Endothelial cell of umbilical vein (primary cell): Measurements from ENCODE around the gene SLC24A3. TPM values are rescaled to one million over a fixed set of nuclear protein-coding genes. Genes with fewer than 3 reads are reported as not detected.

Experiments
- BruUV-seq: library from RNA; stranded (reverse); fragments of 400-500 nt; replicated peaks from 2 replicates; lab custom pipeline; 2021; lab: Mats Ljungman, UMichigan
- CTCF ChIA-PET: fragments of 300-600, 350-600 bp; sonication (Branson Sonifier 250); formaldehyde crosslinking; loops from one replicate; lab custom pipeline; 2021; ENCODE audit warnings: antibody characterized with exemption, inconsistent platforms; lab: Charles Lee
- POLR2A ChIA-PET: fragments of 300-600, 350-600 bp; sonication (Branson Sonifier 250); formaldehyde crosslinking; loops from one replicate; lab custom pipeline; 2021; ENCODE audit warnings: antibody characterized with exemption, inconsistent platforms; lab: Charles Lee
- DNase-seq: peaks from one replicate; pipeline ENCODE4 v3.0.0-alpha.2; 2011; ENCODE audit warnings: low read depth, low spot score
- FAIRE-seq: peaks from 2 replicates; lab custom pipeline; 2011; peaks lifted over from hg19 to GRCh38; lab: Jason Lieb, UNC
- H2AFZ ChIP-seq: 2 replicates; pipeline ENCODE4 v1.6.0; 2012; ENCODE audit warnings: low read depth, low read length, control low read depth, inconsistent platforms
- H3K27ac ChIP-seq: 2 replicates; pipeline ENCODE4 v1.5.1; 2011; ENCODE audit warnings: low read depth, mild to moderate bottlenecking, control low read depth, low read length, moderate library complexity; ENCODE audit not compliant: insufficient read depth
- H3K27me3 ChIP-seq, 2 experiments: 2 replicates each; pipeline versions ENCODE4 v1.6.0 to v1.6.1; 2011; ENCODE audit warnings: low read length in 2 of 2, mixed read lengths in 1 of 2; ENCODE audit not compliant: control insufficient read depth in 2 of 2, insufficient read depth in 2 of 2
- H3K36me3 ChIP-seq, 2 experiments: 2 replicates in 1 of 2; 3 replicates in 1 of 2; pipeline ENCODE4 v1.5.1; 2011; ENCODE audit warnings: low read length in 2 of 2, mild to moderate bottlenecking in 1 of 2, moderate library complexity in 1 of 2; ENCODE audit not compliant: control insufficient read depth in 2 of 2, insufficient read depth in 2 of 2; ENCODE audit errors: extremely low read depth in 1 of 2
- H3K4me1 ChIP-seq: 3 replicates; pipeline ENCODE4 v1.5.1; 2011; ENCODE audit warnings: mild to moderate bottlenecking, low read length; ENCODE audit not compliant: control insufficient read depth, insufficient read depth; ENCODE audit errors: extremely low read depth
- H3K4me2 ChIP-seq: 2 replicates; pipeline ENCODE4 v1.6.1; 2011; ENCODE audit warnings: low read length, control low read depth, mixed read lengths; ENCODE audit not compliant: insufficient read depth
- H3K4me3 ChIP-seq, 3 experiments: fragments of 200-600 bp in 1 of 3; sonication (generic), shearing (Covaris generic) in 1 of 3; replicated peaks in 1 of 3; 2 replicates each; pipeline ENCODE4 v1.5.1; 2011 to 2016; ENCODE audit warnings: control low read depth in 3 of 3, low read length in 3 of 3, mild to moderate bottlenecking in 2 of 3, inconsistent platforms in 1 of 3, low read depth in 1 of 3, moderate library complexity in 1 of 3; ENCODE audit not compliant: insufficient read depth in 1 of 3
- H3K79me2 ChIP-seq: 2 replicates; pipeline ENCODE4 v1.6.0; 2012; ENCODE audit warnings: low read length, inconsistent platforms; ENCODE audit not compliant: control insufficient read depth, insufficient read depth
- H3K9ac ChIP-seq: replicated peaks from 2 replicates; pipeline ENCODE3; 2011; ENCODE audit warnings: low read length, control low read depth; ENCODE audit not compliant: insufficient read depth; ENCODE audit errors: extremely low read depth
- H3K9me1 ChIP-seq: replicated peaks from 3 replicates; pipeline ENCODE4 v1.6.0; 2011; ENCODE audit warnings: mild to moderate bottlenecking, low read length; ENCODE audit not compliant: control insufficient read depth, insufficient read depth; ENCODE audit errors: extremely low read depth
- H3K9me3 ChIP-seq: replicated peaks from 2 replicates; pipeline ENCODE4 v1.5.1; 2012; ENCODE audit warnings: low read length, inconsistent platforms; ENCODE audit not compliant: control insufficient read depth, insufficient read depth
- H4K20me1 ChIP-seq: replicated peaks from 2 replicates; pipeline ENCODE3; 2011; ENCODE audit warnings: mild to moderate bottlenecking, low read length; ENCODE audit not compliant: control insufficient read depth, insufficient read depth; ENCODE audit errors: extremely low read depth
- EZH2 ChIP-seq: IDR thresholded peaks from 2 replicates; pipeline ENCODE4 v1.6.1; 2012; ENCODE audit warnings: borderline replicate concordance, low read depth, mild to moderate bottlenecking, moderate library complexity, low read length, inconsistent platforms; ENCODE audit not compliant: severe bottlenecking
- FOS ChIP-seq: IDR thresholded peaks from 2 replicates; pipeline ENCODE4 v1.6.1; 2011; ENCODE audit warnings: mild to moderate bottlenecking, low read length, moderate library complexity, borderline replicate concordance; ENCODE audit not compliant: insufficient read depth
- GATA2 ChIP-seq: IDR thresholded peaks from 2 replicates; pipeline ENCODE4 v1.7.0; 2011; ENCODE audit warnings: low read depth, mild to moderate bottlenecking, moderate library complexity, mixed read lengths, low read length; ENCODE audit not compliant: insufficient read length, insufficient read depth
- JUN ChIP-seq: IDR thresholded peaks from 2 replicates; pipeline ENCODE4 v1.6.1; 2011; ENCODE audit warnings: borderline replicate concordance, low read depth; ENCODE audit not compliant: insufficient read length, insufficient read depth
- MYC ChIP-seq: IDR thresholded peaks from one replicate; pipeline ENCODE4 v1.6.1; 2011; ENCODE audit warnings: mild to moderate bottlenecking, low read depth, low read length
- POLR2A ChIP-seq: IDR thresholded peaks from 2 replicates; pipeline ENCODE4 v1.6.1; 2012; ENCODE audit warnings: low read depth, mild to moderate bottlenecking, control low read depth, low read length
- POLR2AphosphoS5 ChIP-seq: IDR thresholded peaks from 2 replicates; pipeline ENCODE4 v1.6.1; 2012; ENCODE audit warnings: low read depth, mild to moderate bottlenecking, control low read depth, low read length, moderate library complexity; ENCODE audit not compliant: insufficient read depth
- dilution Hi-C: fragments of 300-500 bp; cut with MboI; formaldehyde crosslinking; loops from one replicate; pipeline ENCODE4 v1.15.0; 2019; ENCODE audit warnings: low sequenced_read_pairs; ENCODE audit not compliant: extremely low pct_ligation_motif_present
- intact Hi-C: fragments of 100-400 bp; cut with micrococcal nuclease; formaldehyde crosslinking; loops from one replicate; pipeline ENCODE4 v1.10.0; 2022
- polyA plus RNA-seq, 4 experiments: library from polyadenylated mRNA; depleted of rRNA in 3 of 4; stranded (reverse) in 3 of 4; unstranded in 1 of 4; fragments of >200 nt; gene quantifications; 2 replicates each; pipeline versions ENCODE4 v1.2.1 to v1.2.3, GENCODE V29; 2011 to 2012; ENCODE audit warnings: missing spikeins in 1 of 4
- total RNA-seq: library from RNA; stranded (reverse); gene quantifications from 2 replicates; pipeline ENCODE4 v1.2.3, GENCODE V29; 2021
- TF ChIP-seq, protein P1 (sequence below): IDR thresholded peaks from 2 replicates; pipeline ENCODE4 v1.6.1; 2011; ENCODE audit not compliant: insufficient read depth, insufficient read length
- TF ChIP-seq, protein P2 (sequence below), 2 donors: IDR thresholded peaks; 1 replicate in 1 of 2; 2 replicates in 1 of 2; pipeline ENCODE4 v1.5.1; 2011; ENCODE audit warnings: low read length in 2 of 2, mild to moderate bottlenecking in 2 of 2, moderate library complexity in 2 of 2, control low read depth in 1 of 2, inconsistent platforms in 1 of 2, low read depth in 1 of 2; ENCODE audit not compliant: insufficient read depth in 1 of 2; ENCODE audit errors: extremely low read depth in 1 of 2

The SLC24A3 gene
- total and polyA plus RNA-seq, 2 donors (not counting 3 experiments of a cell fraction or from before 2014, with no cell fraction given): not detected

DNA sequence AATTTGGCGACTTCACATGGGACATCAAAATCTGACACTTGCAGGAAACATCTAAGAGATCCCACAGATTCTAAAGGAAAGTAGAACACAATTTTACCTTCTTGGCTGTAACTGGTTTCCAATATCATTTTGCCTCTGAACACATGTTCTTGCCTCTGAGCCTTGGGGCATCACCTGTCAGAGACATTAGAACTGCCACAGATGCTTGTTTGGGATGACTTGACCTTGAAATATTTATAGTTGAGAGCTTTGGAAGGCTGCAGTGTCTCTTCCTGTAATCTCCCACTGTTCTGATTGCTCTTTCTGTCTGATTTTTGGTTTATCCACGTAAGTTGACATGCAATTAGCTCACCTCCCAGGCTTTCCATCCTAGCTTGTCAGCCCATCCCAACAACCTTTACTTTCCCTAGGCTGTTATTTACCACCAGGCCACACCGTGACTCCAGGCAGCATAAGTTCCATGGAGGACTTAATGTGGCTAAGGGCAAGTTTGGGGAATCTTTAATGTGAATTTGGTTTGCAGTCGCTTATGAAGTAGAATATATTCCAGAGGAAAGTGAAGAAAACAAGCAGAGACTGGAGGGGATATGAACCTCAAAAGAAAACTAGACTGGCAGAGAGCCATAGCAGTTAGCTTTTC is 289.2 kb downstream of the SLC24A3 start:
- H3K79me2 ChIP-seq: no peaks in the 10 kb centered on the region
- no peak overlapping the region for H3K4me3 ChIP-seq
- H3K27me3 ChIP-seq: no peaks in the 10 kb centered on the region
- no TSS peak for BruUV-seq
- H3K27ac ChIP-seq: no peak overlapping the region
- intact Hi-C loops (no loop called here), dilution Hi-C loops (no loop called here)
- no peaks in the 10 kb centered on the region for H3K36me3 ChIP-seq
- CTCF ChIA-PET: no interaction called here
- H3K9me1 ChIP-seq: no peaks in the 10 kb centered on the region
- H3K4me2 ChIP-seq: no peak overlapping the region
- no peaks in the 10 kb centered on the region for H4K20me1 ChIP-seq
- H3K9ac ChIP-seq: no peak overlapping the region
- TF ChIP-seq FOS: no peak
- TF ChIP-seq GATA2: no peak
- TF ChIP-seq POLR2A: no peak
- TF ChIP-seq, protein P1, sequence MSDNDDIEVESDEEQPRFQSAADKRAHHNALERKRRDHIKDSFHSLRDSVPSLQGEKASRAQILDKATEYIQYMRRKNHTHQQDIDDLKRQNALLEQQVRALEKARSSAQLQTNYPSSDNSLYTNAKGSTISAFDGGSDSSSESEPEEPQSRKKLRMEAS: no peak
- no peak for TF ChIP-seq MYC
- no peak for TF ChIP-seq JUN
- TF ChIP-seq EZH2: no peak
- TF ChIP-seq, protein P2, sequence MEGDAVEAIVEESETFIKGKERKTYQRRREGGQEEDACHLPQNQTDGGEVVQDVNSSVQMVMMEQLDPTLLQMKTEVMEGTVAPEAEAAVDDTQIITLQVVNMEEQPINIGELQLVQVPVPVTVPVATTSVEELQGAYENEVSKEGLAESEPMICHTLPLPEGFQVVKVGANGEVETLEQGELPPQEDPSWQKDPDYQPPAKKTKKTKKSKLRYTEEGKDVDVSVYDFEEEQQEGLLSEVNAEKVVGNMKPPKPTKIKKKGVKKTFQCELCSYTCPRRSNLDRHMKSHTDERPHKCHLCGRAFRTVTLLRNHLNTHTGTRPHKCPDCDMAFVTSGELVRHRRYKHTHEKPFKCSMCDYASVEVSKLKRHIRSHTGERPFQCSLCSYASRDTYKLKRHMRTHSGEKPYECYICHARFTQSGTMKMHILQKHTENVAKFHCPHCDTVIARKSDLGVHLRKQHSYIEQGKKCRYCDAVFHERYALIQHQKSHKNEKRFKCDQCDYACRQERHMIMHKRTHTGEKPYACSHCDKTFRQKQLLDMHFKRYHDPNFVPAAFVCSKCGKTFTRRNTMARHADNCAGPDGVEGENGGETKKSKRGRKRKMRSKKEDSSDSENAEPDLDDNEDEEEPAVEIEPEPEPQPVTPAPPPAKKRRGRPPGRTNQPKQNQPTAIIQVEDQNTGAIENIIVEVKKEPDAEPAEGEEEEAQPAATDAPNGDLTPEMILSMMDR (IDR thresholded peaks at IDR 0.05; ENCODE audit: extremely low read depth in 1 of 2, insufficient read depth in 1 of 2, low read depth in 1 of 2, low read length in 2 of 2): no peak
- TF ChIP-seq POLR2AphosphoS5: no peak
- H2AFZ ChIP-seq: no peak overlapping the region
- FAIRE-seq: no peak
- DNase-seq: no peak
- H3K9me3 ChIP-seq: no peaks in the 10 kb centered on the region
- no peaks in the 10 kb centered on the region for H3K4me1 ChIP-seq
- POLR2A ChIA-PET: no interaction called here
